Endodermal cell (in vitro differentiated cells): Measurements from ENCODE around the gene HLA-DRA. TPM values are rescaled to one million over a fixed set of nuclear protein-coding genes. Genes with fewer than 3 reads are reported as not detected.

Experiments
- DNase-seq: peaks from one replicate; pipeline ENCODE4 v3.0.0-alpha.2; 2017
- H3K27ac ChIP-seq: 2 replicates; pipeline ENCODE4 v1.5.1; 2013; ENCODE audit warnings: mild to moderate bottlenecking, low read depth, low read length, moderate library complexity
- H3K27me3 ChIP-seq: 2 replicates; pipeline ENCODE4 v1.6.1; 2013; ENCODE audit warnings: mild to moderate bottlenecking, low read length, moderate library complexity; ENCODE audit not compliant: insufficient read depth, control insufficient read depth, poor library complexity, severe bottlenecking
- H3K36me3 ChIP-seq: 2 replicates; pipeline ENCODE4 v1.7.0; 2013; ENCODE audit warnings: mild to moderate bottlenecking, low read length, moderate library complexity; ENCODE audit not compliant: control insufficient read depth, insufficient read depth
- H3K4me1 ChIP-seq: one replicate; pipeline ENCODE4 v1.7.0; 2013; ENCODE audit warnings: low read length; ENCODE audit not compliant: control insufficient read depth, insufficient read depth
- H3K4me3 ChIP-seq: 2 replicates; pipeline ENCODE4 v1.5.1; 2013; ENCODE audit warnings: mild to moderate bottlenecking, low read length, moderate library complexity
- H3K9ac ChIP-seq: 2 replicates; pipeline ENCODE4 v1.6.1; 2013; ENCODE audit warnings: mild to moderate bottlenecking, low read length, moderate library complexity; ENCODE audit not compliant: poor library complexity, severe bottlenecking; ENCODE audit errors: extremely low read depth
- H3K9me3 ChIP-seq: 2 replicates; pipeline ENCODE4 v1.6.1; 2013; ENCODE audit warnings: mild to moderate bottlenecking, low read length, moderate library complexity; ENCODE audit not compliant: control insufficient read depth
- H3K27ac Mint-ChIP-seq: 2 replicates; pipeline ENCODE4 v1.8.0; 2020; ENCODE audit warnings: mixed read lengths
- H3K27me3 Mint-ChIP-seq: 2 replicates; pipeline ENCODE4 v1.8.0; 2021; ENCODE audit warnings: mild to moderate bottlenecking, mixed read lengths; ENCODE audit not compliant: insufficient read depth
- H3K36me3 Mint-ChIP-seq: 2 replicates; pipeline ENCODE4 v1.8.0; 2020; ENCODE audit warnings: low read depth, mixed read lengths
- H3K4me1 Mint-ChIP-seq: 2 replicates; pipeline ENCODE4 v1.8.0; 2020; ENCODE audit warnings: mixed read lengths
- H3K4me3 Mint-ChIP-seq: 2 replicates; pipeline ENCODE4 v1.8.0; 2020; ENCODE audit warnings: mild to moderate bottlenecking, moderate library complexity, mixed read lengths
- H3K9me3 Mint-ChIP-seq: 2 replicates; pipeline ENCODE4 v1.8.0; 2020; ENCODE audit warnings: mild to moderate bottlenecking, mixed read lengths
- WGBS, 2 experiments: methylation state at CpG; one replicate each; pipeline versions ENCODE4 v1.1.5 to v1.1.7; 2013; ENCODE audit warnings: missing lambda C conversion rate in 2 of 2, mixed read lengths in 1 of 2; ENCODE audit not compliant: insufficient coverage in 1 of 2, insufficient read length in 1 of 2; 5-methylcytosine and 5-hydroxymethylcytosine counted together
- total RNA-seq, 2 donors: library from RNA; stranded (reverse); fragmentation: NEBNext Ultra II Directional in 1 of 2; extraction: Animal tissue kit (Norgen Biotek cat#: 25700) in 1 of 2; gene quantifications; 2 replicates in 1 of 2; 3 replicates in 1 of 2; pipeline ENCODE4 v1.2.1, GENCODE V29; 2021
- TF ChIP-seq, protein P1 (sequence below): fragments of 200-600 bp; sonication (generic); conservative IDR thresholded peaks from 2 replicates; pipeline ENCODE4 v1.5.0; 2021; ENCODE audit warnings: antibody characterized with exemption, mild to moderate bottlenecking

Gene HLA-DRA
- total RNA-seq, 2 donors from 2014 or later: 0.27 TPM; not detected in 1

GRCh38 chr6:32436995-32437836, 2.5 kb upstream of the HLA-DRA start:
- Mint-ChIP-seq H3K36me3 (no peaks in the 10 kb centered on the region), H3K4me1 (no peaks in the 10 kb centered on the region), H3K9me3 (no peaks in the 10 kb centered on the region), H3K4me3 (no peak overlapping the region), H3K27ac (no peak overlapping the region), H3K27me3 (peaks cover 12% of the 10 kb centered on the region)
- no peaks in the 10 kb centered on the region for H3K36me3 ChIP-seq
- H3K4me3 ChIP-seq: no peak overlapping the region
- no peak for DNase-seq
- H3K27me3 ChIP-seq: no peaks in the 10 kb centered on the region
- H3K4me1 ChIP-seq: no peaks in the 10 kb centered on the region
- WGBS, 2 experiments: 75 to 89% methylated on average over 2 of the region's 2 CpGs
- no peak overlapping the region for H3K9ac ChIP-seq
- no peaks in the 10 kb centered on the region for H3K9me3 ChIP-seq
- H3K27ac ChIP-seq: no peak overlapping the region
- TF ChIP-seq, protein P1, sequence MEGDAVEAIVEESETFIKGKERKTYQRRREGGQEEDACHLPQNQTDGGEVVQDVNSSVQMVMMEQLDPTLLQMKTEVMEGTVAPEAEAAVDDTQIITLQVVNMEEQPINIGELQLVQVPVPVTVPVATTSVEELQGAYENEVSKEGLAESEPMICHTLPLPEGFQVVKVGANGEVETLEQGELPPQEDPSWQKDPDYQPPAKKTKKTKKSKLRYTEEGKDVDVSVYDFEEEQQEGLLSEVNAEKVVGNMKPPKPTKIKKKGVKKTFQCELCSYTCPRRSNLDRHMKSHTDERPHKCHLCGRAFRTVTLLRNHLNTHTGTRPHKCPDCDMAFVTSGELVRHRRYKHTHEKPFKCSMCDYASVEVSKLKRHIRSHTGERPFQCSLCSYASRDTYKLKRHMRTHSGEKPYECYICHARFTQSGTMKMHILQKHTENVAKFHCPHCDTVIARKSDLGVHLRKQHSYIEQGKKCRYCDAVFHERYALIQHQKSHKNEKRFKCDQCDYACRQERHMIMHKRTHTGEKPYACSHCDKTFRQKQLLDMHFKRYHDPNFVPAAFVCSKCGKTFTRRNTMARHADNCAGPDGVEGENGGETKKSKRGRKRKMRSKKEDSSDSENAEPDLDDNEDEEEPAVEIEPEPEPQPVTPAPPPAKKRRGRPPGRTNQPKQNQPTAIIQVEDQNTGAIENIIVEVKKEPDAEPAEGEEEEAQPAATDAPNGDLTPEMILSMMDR: no peak

DNA sequence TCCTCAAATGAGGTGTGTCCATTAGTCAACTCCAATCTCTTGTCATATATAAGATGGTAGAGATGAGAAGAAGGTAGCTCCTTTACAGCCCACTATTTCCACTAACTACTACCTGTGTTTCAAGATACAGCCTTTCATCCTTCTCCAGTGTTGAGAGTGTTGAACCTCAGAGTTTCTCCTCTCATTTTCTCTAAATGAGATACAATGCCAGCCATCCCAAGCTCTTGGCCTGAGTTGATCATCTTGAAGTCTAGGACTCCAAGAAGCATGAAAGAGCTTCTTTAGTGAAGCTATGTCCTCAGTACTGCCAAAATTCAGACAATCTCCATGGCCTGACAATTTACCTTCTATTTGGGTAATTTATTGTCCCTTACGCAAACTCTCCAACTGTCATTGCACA, 548 bp upstream of the HLA-DRA start:
- H3K4me3 Mint-ChIP-seq: no peak overlapping the region
- no peaks in the 10 kb centered on the region for H3K4me1 Mint-ChIP-seq
- Histone ChIP-seq H3K9me3 (no peaks in the 10 kb centered on the region), H3K9ac (no peak overlapping the region), H3K27me3 (no peaks in the 10 kb centered on the region), H3K27ac (no peak overlapping the region), H3K36me3 (no peaks in the 10 kb centered on the region), H3K4me1 (no peaks in the 10 kb centered on the region), H3K4me3 (no peak overlapping the region)
- TF ChIP-seq, protein P1: no peak
- H3K9me3 Mint-ChIP-seq: no peaks in the 10 kb centered on the region
- WGBS, 2 experiments: 88 to 95% methylated on average over 1 of the region's 1 CpG
- H3K36me3 Mint-ChIP-seq: no peaks in the 10 kb centered on the region
- peaks cover 17% of the 10 kb centered on the region for H3K27me3 Mint-ChIP-seq
- DNase-seq: no peak
- no peak overlapping the region for H3K27ac Mint-ChIP-seq

- no peak overlapping the region for H3K9ac ChIP-seq
- H3K4me3 Mint-ChIP-seq: no peak overlapping the region
- H3K27me3 ChIP-seq: no peaks in the 10 kb centered on the region
- H3K9me3 Mint-ChIP-seq: no peaks in the 10 kb centered on the region
- no peaks in the 10 kb centered on the region for H3K4me1 Mint-ChIP-seq
- TF ChIP-seq, protein P1: no peak
- no peaks in the 10 kb centered on the region for H3K36me3 ChIP-seq
- H3K4me1 ChIP-seq: no peaks in the 10 kb centered on the region
- H3K27ac Mint-ChIP-seq: no peak overlapping the region
- H3K36me3 Mint-ChIP-seq: no peaks in the 10 kb centered on the region
- peaks cover 20% of the 10 kb centered on the region for H3K27me3 Mint-ChIP-seq
- H3K27ac ChIP-seq: no peak overlapping the region
- 80 to 90% methylated on average over 5 to 7 of the region's 7 CpGs for WGBS, 2 experiments
- H3K4me3 ChIP-seq: no peak overlapping the region
- no peak for DNase-seq
- no peaks in the 10 kb centered on the region for H3K9me3 ChIP-seq
Observed at GRCh38 chr6:32442243-32442667, 2.6 kb downstream of the HLA-DRA start.
